Activated T-cell treated with anti-CD3 and anti-CD28 coated beads, Interleukin-2, amount 50 U/mL, for 4 hours (primary cell): ENCODE data around the gene ITLN2. TPM values are rescaled to one million over a fixed set of nuclear protein-coding genes. Genes with fewer than 3 reads are reported as not detected.
"Not testable (repeated sequence)": the region's sequence is repeated elsewhere in the genome, so short reads cannot be mapped to it uniquely, and the experiment has no call there.

ENCODE experiments used
- ATAC-seq, 2 donors: fragments of 200-7000 bp; cut with Tn5 transposase; one replicate each; pipeline ENCODE4 v1.10.0; 2021
- DNase-seq: peaks from one replicate; pipeline ENCODE4 v3.0.0-alpha.2; 2020
- H3K27me3 Mint-ChIP-seq: one replicate; pipeline ENCODE4 v1.8.0; 2021; ENCODE audit warnings: low read depth, mixed read lengths
- H3K36me3 Mint-ChIP-seq: one replicate; pipeline ENCODE4 v1.8.0; 2022; ENCODE audit warnings: mixed read lengths; ENCODE audit not compliant: insufficient read depth
- H3K4me1 Mint-ChIP-seq: one replicate; pipeline ENCODE4 v1.8.0; 2021; ENCODE audit warnings: low read depth, mixed read lengths
- H3K4me3 Mint-ChIP-seq: one replicate; pipeline ENCODE4 v1.8.0; 2021; ENCODE audit warnings: mild to moderate bottlenecking, moderate library complexity, mixed read lengths
- H3K9me3 Mint-ChIP-seq: one replicate; pipeline ENCODE4 v1.8.0; 2021; ENCODE audit warnings: mixed read lengths
- total RNA-seq, 3 donors: library from RNA; stranded (reverse); gene quantifications; one replicate each; pipeline ENCODE4 v1.2.1, GENCODE V29; 2021

ITLN2 gene
- total RNA-seq, 3 donors from 2014 or later, result not detected

DNA sequence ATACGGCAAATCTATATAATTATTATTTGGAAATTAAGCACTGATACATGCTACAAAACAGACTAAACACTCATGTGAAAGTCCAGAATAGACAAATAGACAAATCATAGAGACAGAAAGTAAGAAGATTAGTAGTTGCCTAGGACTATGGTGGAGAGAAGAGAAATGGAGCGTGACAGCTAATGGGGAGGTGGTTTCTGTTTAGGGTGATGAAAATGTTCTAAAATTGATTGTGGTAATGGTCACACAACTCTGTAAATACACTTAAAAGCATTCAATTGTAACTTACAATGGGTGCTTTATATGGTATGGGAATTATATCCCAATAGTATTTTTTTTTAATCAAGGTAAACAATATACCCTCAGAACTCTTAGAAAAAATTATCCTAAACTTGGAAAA lies 20.4 kb upstream of the ITLN2 start:
- peaks cover 18% of the 10 kb centered on the region for H3K27me3 Mint-ChIP-seq
- H3K36me3 Mint-ChIP-seq, result no peaks in the 10 kb centered on the region
- no peak for DNase-seq
- no peaks in the 10 kb centered on the region for H3K4me1 Mint-ChIP-seq
- ATAC-seq, result no peak
- no peaks in the 10 kb centered on the region for H3K9me3 Mint-ChIP-seq
- no peak overlapping the region for H3K4me3 Mint-ChIP-seq

- H3K9me3 Mint-ChIP-seq, result no peaks in the 10 kb centered on the region
- ATAC-seq (no peak), DNase-seq (no peak)
- H3K36me3 Mint-ChIP-seq, result no peaks in the 10 kb centered on the region
- H3K4me1 Mint-ChIP-seq, result no peaks in the 10 kb centered on the region
- H3K27me3 Mint-ChIP-seq, result peaks cover 16% of the 10 kb centered on the region
- H3K4me3 Mint-ChIP-seq, result no peak overlapping the region
Observed at GRCh38 chr1:160973491-160973890, 18.9 kb upstream of the ITLN2 start.

- Mint-ChIP-seq H3K9me3 (no peaks in the 10 kb centered on the region), H3K27me3 (peaks cover 15% of the 10 kb centered on the region)
Observed at GRCh38 chr1:160972939-160973338, 18.3 kb upstream of the ITLN2 start.

GRCh38 chr1:160971618-160972056 lies 17.0 kb upstream of the ITLN2 start:
- Mint-ChIP-seq H3K4me1 (no peaks in the 10 kb centered on the region), H3K27me3 (peaks cover 13% of the 10 kb centered on the region), H3K4me3 (no peak overlapping the region), H3K36me3 (no peaks in the 10 kb centered on the region), H3K9me3 (no peaks in the 10 kb centered on the region)
- DNase-seq, result no peak
- ATAC-seq, result peak; percentile 86 to 89

More at GRCh38 chr1:160972939-160973338, 18.3 kb upstream of the ITLN2 start:
- H3K4me1 Mint-ChIP-seq, result no peaks in the 10 kb centered on the region
- H3K36me3 Mint-ChIP-seq, result no peaks in the 10 kb centered on the region
- H3K4me3 Mint-ChIP-seq, result no peak overlapping the region
- no peak for ATAC-seq
- no peak for DNase-seq

DNA sequence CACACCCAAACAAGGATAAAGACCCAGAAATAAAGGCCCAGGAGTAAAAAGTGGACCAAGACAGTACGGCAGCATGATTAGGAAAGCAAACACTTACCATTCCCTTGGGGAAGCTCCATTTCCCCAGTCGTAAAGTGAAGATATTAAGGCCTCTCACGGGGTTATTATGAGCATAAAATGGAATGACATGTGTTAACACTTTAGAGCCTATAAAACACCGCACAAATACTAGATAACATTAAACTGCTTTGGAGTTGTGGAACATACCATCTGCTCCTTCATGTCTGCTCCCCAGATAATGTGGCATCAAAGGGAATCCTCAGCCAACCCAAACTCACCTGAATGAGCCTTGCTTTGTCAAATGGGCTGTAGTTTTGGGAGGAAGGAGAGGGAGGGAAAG lies 8.9 kb upstream of the ITLN2 start:
- Mint-ChIP-seq H3K4me3 (no peak overlapping the region), H3K27me3 (no peaks in the 10 kb centered on the region), H3K4me1 (no peaks in the 10 kb centered on the region), H3K36me3 (no peaks in the 10 kb centered on the region), H3K9me3 (no peaks in the 10 kb centered on the region)
- DNase-seq, result no peak
- no peak for ATAC-seq

DNA sequence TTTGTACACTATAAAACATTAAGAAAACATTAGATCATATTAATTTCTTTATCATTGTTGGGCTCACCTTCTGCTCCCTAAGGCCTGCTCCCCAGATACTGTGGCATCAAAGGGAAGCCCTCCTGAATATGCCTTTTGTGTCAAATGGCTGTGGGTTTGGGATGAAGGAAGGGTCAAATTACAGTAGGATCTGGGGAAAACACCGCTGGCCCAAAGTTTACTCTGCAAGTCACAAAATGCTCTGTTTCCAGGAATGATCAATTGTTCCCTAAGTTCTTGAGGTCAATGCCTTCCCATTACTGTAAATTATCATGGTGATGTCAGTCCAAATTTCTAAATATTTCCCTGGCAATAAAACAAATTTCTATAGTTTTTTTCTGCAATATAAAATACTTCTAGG lies 6.8 kb upstream of the ITLN2 start:
- H3K9me3 Mint-ChIP-seq, result no peaks in the 10 kb centered on the region
- no peaks in the 10 kb centered on the region for H3K36me3 Mint-ChIP-seq
- no peak overlapping the region for H3K4me3 Mint-ChIP-seq
- no peaks in the 10 kb centered on the region for H3K27me3 Mint-ChIP-seq
- H3K4me1 Mint-ChIP-seq, result no peaks in the 10 kb centered on the region
- no peak for DNase-seq
- no peak for ATAC-seq

GRCh38 chr1:160956966-160957365 lies 2.4 kb upstream of the ITLN2 start:
- H3K4me3 Mint-ChIP-seq, result no peak overlapping the region
- ATAC-seq, result no peak
- DNase-seq, result no peak
- no peaks in the 10 kb centered on the region for H3K27me3 Mint-ChIP-seq
- H3K4me1 Mint-ChIP-seq, result peaks cover 2% of the 10 kb centered on the region
- H3K36me3 Mint-ChIP-seq, result no peaks in the 10 kb centered on the region
- H3K9me3 Mint-ChIP-seq, result no peaks in the 10 kb centered on the region

DNA sequence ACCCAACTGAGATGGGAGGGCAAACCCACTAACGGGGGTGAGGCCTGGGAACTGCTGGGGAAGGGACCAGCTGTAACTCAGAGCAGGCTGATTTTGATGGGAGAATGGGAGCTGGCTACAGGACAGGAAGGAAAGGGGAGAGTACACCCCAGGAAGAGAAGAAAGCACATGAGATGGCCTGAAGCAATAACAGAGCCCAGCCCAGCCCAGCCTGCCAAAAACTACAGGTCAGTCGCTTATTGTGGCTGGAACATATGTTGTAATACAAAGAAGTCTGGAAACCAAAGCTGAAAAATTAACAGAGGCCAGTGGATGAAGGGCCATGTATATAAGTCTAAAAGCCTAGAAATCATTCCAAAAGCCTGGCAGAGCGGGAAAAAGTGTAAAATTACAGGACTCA lies 1.6 kb downstream of the ITLN2 start:
- DNase-seq (no peak), ATAC-seq (no peak)
- no peaks in the 10 kb centered on the region for H3K9me3 Mint-ChIP-seq
- H3K36me3 Mint-ChIP-seq, result no peaks in the 10 kb centered on the region
- peaks cover 4% of the 10 kb centered on the region for H3K4me1 Mint-ChIP-seq
- H3K27me3 Mint-ChIP-seq, result no peaks in the 10 kb centered on the region
- no peak overlapping the region for H3K4me3 Mint-ChIP-seq

DNA sequence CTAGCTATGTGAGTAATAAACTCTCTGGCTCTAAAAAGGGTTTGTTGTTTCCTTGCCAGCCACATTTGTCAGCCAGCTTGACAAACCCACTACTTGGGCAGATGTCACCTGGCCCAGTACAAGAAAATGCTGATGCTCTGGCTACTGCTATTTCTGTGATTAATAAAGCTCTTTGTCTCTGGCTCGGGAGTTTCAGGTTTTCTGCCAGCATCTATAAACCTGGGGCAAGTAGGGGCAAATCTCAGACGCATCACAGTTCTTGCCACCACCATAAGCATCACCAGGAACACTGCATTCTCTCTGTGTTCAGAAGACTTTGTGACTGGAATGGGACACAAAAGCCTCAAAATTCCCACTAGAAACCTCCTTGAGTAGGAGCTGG lies 2.5 kb downstream of the ITLN2 start:
- no peak for DNase-seq
- no peak overlapping the region for H3K4me3 Mint-ChIP-seq
- no peaks in the 10 kb centered on the region for H3K9me3 Mint-ChIP-seq
- H3K36me3 Mint-ChIP-seq, result no peaks in the 10 kb centered on the region
- no peak for ATAC-seq
- peaks cover 4% of the 10 kb centered on the region for H3K4me1 Mint-ChIP-seq
- no peaks in the 10 kb centered on the region for H3K27me3 Mint-ChIP-seq

GRCh38 chr1:160951443-160952128 lies 3.0 kb downstream of the ITLN2 start:
- peaks cover 4% of the 10 kb centered on the region for H3K4me1 Mint-ChIP-seq
- no peak overlapping the region for H3K4me3 Mint-ChIP-seq
- DNase-seq (peak; percentile 67), ATAC-seq (peak; percentile 79 to 86)
- no peaks in the 10 kb centered on the region for H3K36me3 Mint-ChIP-seq
- H3K27me3 Mint-ChIP-seq, result no peaks in the 10 kb centered on the region
- H3K9me3 Mint-ChIP-seq, result no peaks in the 10 kb centered on the region

- ATAC-seq (no peak), DNase-seq (no peak)
- H3K27me3 Mint-ChIP-seq, result no peaks in the 10 kb centered on the region
- H3K4me3 Mint-ChIP-seq, result no peak overlapping the region
- no peaks in the 10 kb centered on the region for H3K9me3 Mint-ChIP-seq
- H3K36me3 Mint-ChIP-seq, result no peaks in the 10 kb centered on the region
- H3K4me1 Mint-ChIP-seq, result peaks cover 4% of the 10 kb centered on the region
Observed at GRCh38 chr1:160950657-160951056, 4.0 kb downstream of the ITLN2 start.

DNA sequence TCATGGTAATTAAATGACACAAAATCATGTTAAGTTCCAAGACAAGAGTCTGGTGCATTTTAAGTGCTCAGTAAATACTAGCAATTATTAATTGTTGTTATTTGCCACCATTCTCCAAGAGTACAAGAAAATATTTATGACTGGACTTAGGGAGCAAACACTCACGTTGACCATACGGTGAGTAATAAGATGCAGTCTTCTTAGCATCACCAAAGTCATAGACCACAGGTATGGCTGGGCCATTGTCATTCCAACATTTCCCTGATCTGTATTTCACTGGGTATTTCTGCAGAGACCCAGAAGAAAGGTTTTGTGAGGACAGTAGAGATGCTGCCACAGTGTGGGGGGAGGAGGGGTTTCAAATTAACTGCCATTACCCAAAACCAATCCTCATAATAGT lies 4.7 kb downstream of the ITLN2 start:
- Mint-ChIP-seq H3K9me3 (no peaks in the 10 kb centered on the region), H3K4me1 (peaks cover 4% of the 10 kb centered on the region), H3K27me3 (no peaks in the 10 kb centered on the region), H3K4me3 (no peak overlapping the region), H3K36me3 (no peaks in the 10 kb centered on the region)
- DNase-seq (no peak), ATAC-seq (no peak)

- H3K4me1 Mint-ChIP-seq, H3K27me3 Mint-ChIP-seq, DNase-seq, H3K36me3 Mint-ChIP-seq, H3K4me3 Mint-ChIP-seq, H3K9me3 Mint-ChIP-seq, ATAC-seq: not testable (repeated sequence)
Observed at GRCh38 chr1:160949216-160949880, 5.3 kb downstream of the ITLN2 start.

GRCh38 chr1:160947174-160947759 lies 7.3 kb downstream of the ITLN2 start:
- H3K36me3 Mint-ChIP-seq, H3K4me1 Mint-ChIP-seq, DNase-seq, H3K27me3 Mint-ChIP-seq, H3K9me3 Mint-ChIP-seq, ATAC-seq, H3K4me3 Mint-ChIP-seq: not testable (repeated sequence)

DNA sequence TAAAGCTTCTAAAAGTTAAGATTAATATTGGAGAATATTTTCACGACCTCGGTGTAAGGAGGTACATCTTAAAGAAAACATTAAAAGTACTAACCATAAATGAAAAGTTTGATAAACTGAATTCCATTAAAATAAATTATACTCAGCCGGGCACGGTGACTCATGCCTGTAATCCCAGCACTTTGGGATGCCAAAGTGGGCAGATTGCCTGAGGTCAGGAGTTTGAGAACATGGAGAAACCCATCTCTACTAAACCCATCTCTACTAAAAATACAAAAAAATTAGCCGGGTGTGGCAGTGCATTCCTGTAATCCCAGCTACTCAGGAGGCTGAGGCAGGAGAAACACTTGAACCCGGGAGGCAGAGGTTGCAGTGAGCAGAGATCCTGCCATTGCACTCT lies 8.7 kb downstream of the ITLN2 start:
- H3K27me3 Mint-ChIP-seq, DNase-seq, H3K9me3 Mint-ChIP-seq, H3K36me3 Mint-ChIP-seq, H3K4me3 Mint-ChIP-seq, ATAC-seq, H3K4me1 Mint-ChIP-seq: not testable (repeated sequence)
